ENCODE measurements around the gene CCDC150.
"Not testable (repeated sequence)": the region's sequence is repeated elsewhere in the genome, so short reads cannot be mapped to it uniquely, and the experiment has no call there.

The CCDC150 gene

DNA sequence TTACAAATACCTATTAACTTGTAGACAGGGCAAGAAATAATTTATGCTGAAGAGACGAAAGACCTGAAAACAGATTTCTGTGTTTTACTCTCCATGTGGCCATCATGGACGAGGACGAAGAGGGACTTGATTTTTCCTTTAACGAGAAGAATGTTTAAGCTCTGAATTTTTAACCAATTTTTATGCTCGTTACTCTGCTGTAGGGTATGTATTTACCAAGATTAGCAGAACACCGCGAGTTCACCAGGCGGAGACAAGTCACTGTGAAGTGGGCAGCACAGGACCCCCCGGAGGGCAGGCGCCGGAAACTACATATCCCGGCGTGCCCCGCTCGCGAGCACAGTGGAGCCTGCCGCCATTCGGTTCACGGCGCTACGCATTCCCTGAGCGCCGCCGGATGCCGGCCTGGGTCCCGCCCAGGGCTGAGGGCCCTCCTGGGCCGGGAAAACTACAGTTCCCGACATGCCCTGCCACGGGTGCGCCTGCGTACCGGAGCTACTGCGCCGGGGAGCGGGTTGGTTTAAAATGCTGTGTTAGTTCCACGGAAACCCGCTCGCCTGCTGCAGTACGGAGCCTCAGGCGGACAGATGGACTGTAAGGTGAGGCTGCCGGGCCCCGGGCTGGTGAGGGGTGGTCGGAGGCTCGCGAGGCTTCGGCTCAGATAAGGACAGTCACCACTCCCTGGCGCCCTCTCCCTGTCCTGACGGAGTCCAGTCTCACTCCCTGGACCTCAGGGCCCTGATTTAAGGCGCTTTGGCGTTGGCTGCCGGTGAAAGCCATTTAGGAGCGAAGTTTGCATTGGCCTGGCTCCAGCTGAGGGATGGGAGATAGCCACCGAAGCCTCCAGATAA lies at the start of gene CCDC150:
CCDC150 (plus strand) TSS at position 536 of the 851 bp plus-strand sequence; CDS start at position 588, 52 bp downstream.
- DNase-seq (ENCODE audit: low read depth in 1 of 2, low spot score in 1 of 2) = peak; percentile 83 to 88

DNA sequence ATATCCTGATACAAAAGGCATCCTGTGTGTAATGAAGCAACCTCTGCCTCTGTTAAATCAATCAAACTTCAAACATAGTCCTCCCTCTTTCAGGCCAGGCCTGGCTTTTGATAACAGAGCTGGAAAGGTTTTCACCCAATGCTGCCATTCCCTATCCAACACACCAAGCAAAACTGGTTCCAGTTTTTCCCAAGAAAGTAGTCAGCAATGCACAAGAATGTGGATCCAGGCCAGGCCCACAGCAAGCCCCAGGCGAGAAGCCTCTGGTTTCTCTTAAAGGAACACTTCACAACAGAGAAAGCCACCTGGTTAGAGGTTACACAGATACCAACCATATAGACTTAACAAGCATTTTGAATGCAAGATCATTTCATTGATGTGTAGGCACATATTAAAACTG lies 49.2 kb upstream of the CCDC150 start:
- DNase-seq (ENCODE audit: low read depth in 1 of 2, low spot score in 1 of 2) = no peak

DNA sequence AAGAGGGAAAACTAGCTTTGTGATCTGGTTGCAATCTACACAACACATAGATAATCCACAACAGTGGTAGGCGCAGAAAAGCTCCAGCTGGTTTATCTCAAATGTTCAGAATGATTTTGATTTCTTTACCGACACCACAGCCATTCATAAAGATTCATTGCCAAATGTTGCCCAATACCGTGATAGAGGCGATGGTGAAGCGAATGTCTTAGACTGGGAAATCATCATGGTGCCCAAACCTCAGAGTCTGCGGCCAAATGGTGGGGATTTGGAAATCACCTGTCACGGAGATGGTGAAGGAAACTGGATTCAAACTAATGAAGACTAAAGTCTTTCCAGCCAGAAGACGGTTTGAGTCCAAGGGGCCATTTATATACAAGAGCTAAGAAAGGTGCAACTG lies 48.5 kb upstream of the CCDC150 start:
- no peak for DNase-seq (ENCODE audit: low read depth in 1 of 2, low spot score in 1 of 2)

DNA sequence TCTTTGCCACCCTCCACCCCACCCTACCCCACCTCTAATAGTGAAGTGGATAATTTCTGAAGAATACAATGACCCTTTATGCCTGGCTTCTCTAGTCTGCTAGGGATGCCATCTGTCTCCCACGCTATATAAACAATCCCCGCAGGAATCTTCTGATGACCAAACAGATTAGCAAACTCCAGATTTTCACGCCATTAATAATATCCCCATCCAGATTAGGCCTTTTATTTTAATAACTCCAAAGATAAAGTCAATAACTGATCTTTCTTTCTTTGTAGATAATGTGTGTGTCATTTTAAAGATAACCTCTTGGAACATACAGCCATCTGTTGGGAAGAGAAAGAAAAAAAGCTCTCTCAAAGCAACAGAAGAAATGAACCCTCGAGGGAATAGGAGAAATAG lies 47.9 kb upstream of the CCDC150 start:
- no peak for DNase-seq (ENCODE audit: low read depth in 1 of 2, low spot score in 1 of 2)

DNA sequence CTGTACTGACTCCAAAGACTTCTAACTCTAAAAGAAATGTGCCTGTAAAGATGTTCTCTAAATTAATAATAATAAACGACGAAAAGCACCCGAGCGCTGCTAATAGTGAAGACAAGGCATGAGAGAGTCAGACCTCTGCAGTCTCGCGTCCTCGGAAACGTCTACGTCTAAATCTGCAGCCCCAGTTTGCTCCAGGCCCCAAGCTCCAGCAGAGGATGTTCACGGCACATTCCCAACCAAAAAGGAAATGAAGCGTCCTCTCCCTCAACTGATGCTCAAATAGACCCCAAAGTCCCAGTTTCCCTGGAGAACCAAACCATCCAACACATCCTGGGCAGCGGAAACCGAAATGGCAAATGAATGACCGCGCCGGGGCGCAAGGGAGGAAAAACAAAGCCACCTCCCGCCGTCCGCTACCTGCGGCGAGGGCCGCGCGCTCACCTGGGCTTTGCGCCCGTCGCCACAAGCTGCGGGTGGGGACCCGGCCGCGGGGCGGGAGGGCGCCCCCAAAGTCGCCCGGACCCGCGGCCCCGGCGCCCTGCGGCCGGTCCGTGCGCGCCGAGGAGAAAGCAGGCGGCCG lies 47.1 kb upstream of the CCDC150 start:
- no peak for DNase-seq (ENCODE audit: low read depth in 1 of 2, low spot score in 1 of 2)

DNA sequence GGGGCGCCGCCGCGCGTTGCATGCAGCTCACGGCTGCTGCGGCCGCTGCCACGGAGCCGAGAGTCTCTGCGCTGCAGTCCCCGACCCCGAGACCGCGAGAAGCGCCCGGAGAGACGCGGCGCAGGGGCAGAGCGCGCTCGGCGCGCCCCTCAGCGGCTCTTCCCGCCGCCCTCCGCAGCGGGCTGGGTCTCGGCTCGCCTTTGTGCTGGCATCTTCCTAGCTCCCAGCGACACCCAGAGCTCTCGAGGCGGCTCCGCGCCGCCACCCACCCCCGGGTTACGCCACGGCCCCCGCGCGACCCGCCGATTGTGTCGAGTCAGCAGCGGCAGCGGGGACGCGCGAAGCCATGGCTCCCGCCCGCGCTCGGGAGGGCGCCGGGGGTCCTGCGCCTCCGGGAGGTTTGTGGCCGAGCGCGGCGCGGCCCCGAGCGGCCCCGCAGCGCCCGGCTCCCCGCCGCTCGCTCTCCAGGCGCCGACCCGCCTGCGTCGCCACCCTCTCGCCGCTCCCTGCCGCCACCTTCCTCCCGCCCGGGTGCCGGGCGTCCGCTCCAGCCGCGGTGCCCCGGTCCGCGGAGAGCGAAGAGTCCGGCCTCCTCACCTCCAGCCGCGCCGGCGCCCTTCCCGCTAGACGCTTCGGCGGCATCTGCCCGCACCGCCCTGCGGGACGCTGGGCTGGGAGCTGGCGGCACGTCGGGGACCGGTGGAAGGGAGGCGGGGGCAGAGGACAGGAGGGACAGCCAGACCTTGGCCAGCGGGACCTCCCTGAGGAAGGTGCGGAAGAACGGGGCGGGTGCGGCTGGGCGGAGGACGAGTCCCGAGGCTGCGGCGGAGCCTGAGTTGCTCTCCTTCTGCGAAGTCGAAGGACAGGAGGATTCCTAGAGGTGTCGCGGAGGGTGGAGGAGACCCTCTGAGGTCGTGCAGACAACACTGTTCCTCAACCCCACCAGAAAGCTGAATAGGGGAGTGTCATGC lies 46.3 kb upstream of the CCDC150 start, which contains the start of gene HECW2:
HECW2 (minus strand) TSS at position 644 of the 971 bp plus-strand sequence.
- DNase-seq (ENCODE audit: low read depth in 1 of 2, low spot score in 1 of 2) = no peak

DNA sequence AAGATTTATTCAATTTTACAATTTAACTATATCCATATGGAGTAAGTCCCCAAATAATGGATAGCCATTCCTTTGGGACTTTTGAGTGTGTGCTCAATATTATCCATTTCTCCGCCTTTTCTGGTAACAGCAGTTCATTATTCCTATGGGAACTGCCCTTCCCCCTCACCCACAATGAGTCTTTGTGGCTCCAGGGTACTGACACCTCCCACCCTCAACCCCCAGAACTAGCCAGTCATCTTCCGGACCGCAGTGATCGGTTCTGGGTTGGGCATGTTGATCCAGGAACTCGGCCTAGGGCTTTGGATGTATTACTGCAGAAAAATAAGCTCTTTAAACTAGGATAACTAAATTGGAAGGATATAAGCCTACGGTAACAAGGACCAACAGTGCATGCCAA lies 45.4 kb upstream of the CCDC150 start:
- DNase-seq (ENCODE audit: low read depth in 1 of 2, low spot score in 1 of 2) = no peak

DNA sequence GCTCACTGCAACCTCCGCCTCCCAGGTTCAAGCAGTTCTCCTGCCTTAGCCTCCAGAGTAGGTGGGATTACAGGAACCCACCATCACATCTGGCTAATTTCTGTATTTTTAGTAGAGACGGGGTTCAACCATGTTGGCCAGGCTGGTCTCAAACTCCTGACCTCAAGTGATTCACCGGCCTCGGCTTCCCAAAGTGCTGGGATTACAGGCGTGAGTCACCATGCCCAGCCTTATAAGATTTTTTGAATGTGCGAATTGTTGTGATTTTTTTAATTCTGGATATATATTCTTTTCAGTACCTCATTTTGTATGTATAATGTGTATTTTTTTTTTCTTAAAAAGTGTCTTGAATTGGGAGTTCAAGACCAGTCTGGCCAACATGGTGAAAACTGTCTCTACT lies 42.0 kb upstream of the CCDC150 start:
- DNase-seq (ENCODE audit: low read depth in 1 of 2, low spot score in 1 of 2) = no peak

DNA sequence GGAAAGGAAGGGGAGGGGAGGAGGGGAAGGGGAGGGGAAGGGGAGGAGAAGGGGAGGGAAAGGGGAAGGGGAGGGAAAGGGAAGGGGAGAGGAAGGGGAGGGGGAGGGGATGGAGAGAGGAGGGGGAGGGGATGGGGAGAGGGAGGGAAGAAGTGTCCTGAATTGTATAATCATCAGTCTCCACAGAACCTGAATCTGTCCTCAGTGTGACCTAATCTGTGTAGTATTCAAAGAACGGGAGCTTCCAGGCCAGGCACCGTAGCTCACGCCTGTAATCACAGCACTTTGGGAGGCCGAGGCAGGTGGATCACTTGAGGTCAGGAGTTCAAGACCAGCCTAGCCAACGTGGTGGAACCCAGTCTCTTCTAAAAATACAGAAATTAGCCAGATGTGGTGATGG lies 41.1 kb upstream of the CCDC150 start:
- DNase-seq (ENCODE audit: low read depth in 1 of 2, low spot score in 1 of 2) = no peak

DNA sequence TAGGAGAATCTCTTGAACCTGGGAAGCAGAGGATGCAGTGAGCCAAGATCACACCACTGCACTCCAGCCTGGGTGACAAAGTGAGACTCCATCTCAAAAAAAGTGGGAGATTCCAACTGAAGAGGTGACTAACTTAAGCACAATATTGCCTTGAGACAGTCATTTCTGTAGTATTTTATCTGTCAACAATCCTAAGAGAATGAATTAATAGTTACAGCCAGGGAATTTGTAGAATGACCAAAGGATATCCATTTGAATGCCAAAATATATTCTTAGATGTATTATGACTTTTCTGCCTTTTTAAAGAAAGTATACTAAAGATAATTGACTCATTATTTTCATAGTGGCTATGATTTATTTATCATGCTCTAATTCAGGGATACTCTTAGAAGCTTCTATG lies 40.7 kb upstream of the CCDC150 start:
- DNase-seq (ENCODE audit: low read depth in 1 of 2, low spot score in 1 of 2) = no peak

DNA sequence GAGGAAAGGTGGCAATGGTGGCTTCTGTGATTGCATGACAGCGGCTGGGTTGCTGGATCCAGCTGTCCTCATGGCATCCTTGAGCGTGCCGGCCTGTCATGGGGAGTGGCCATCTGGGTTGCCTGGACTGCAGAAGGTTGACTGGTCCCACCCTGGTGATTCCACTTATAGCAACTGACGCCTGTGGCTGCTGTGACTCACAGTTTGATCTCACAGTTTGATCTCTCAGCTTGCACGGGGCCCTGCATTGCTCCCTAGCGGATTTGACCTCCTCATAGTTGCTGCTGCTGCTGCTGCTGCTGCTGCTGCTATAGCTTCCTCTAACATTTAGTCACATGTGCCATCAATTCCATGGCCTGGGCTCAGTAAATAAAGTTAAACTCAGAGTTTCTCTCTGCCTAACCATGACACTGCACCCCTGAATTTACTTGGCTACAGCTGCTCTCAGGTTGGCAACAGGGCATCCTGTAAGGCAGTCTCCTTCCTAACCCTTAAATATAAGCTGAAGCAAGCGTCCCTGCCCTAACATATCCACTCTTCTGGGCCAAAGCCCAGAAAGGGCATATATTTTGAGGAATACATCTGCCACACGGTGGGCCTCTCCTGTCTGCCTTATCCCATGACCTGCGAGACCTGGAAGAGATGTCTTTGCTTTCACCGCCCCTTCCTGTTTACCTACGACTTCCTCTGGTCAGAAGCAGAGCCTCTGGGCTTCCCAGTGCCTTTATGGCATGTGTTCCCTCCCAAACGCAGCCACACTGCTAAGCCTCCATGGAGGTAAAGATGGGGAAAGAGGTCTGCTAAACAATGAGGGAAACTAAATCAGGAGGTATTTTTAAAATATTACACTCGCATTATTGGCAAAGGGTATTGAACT lies 37.8 kb upstream of the CCDC150 start:
- DNase-seq (ENCODE audit: low read depth in 1 of 2, low spot score in 1 of 2) = no peak

DNA sequence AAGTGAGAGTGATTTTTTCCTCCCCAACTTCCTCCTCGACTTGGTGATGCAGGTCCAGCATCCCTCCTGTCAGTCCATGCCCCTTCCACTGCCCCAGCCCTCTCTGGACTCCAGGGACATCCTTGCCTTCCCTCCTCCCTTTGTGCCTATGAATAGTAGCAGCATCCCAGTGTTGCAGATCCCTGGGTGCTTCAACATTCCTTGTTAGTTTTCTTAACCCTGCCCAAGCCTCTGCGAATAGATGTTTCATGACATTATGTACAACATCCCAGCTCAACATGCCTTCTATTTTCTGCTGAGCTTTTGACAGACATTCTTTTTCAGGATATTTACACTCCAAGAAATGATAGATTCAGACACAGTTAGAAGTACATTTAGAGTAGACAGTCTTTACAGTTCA lies 35.3 kb upstream of the CCDC150 start:
- no peak for DNase-seq (ENCODE audit: low read depth in 1 of 2, low spot score in 1 of 2)

DNA sequence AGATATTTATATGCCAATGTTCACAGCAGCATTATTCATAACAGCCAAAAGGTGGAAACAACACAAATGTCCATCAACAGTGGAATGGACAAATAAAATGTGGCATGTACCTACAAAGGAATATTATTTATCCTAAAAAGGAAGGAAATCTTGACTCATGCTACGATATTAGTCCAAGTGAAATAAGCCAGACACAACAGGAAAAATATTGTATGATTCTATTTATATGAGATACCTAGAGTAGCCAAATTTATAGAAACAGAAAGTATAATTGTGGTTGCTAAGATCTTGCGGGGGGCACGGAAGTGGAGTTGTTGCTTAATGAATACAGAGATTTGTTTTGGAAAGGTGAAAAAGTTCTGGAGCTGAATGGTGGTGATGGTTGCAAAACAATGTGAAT lies 33.0 kb upstream of the CCDC150 start:
- DNase-seq (ENCODE audit: low read depth in 1 of 2, low spot score in 1 of 2) = no peak

DNA sequence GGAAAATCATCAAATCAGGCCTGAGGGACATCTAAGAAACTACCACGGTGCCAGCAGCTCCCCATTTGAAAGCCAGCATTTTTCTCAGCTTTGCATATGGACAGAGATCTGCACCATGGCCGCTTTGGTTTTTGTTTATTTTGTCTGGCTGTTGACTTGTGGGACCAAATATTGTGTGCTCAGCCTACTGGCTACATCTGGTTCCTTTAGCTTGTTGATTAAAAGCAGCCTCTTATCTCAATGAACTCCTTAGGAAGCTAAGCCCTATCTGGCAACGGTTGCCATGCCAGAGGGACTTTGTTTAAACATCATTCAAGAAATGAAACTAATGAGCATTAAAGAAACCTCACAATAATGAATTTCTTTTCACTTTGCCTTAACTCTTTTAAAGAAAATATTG lies 32.4 kb upstream of the CCDC150 start:
- no peak for DNase-seq (ENCODE audit: low read depth in 1 of 2, low spot score in 1 of 2)

DNA sequence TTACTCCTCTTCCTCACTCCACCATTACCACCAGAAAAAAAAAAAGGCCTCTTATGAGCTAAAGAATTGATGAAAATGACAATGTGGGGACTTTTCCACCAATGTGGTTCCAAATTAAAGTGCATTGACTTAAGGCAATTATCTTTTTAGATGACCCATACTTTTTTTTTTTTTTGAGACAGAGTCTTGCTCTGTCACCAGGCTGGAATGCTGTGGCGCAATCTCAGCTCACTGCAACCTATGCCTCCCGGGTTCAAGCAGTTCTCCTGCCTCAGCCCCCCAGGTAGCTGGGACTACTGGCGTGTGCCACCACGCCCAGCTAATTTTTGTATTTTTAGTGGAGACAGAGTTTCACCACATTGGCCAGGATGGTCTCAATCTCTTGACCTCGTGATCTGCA lies 31.6 kb upstream of the CCDC150 start:
- DNase-seq (ENCODE audit: low read depth in 1 of 2, low spot score in 1 of 2) = not testable (repeated sequence)

DNA sequence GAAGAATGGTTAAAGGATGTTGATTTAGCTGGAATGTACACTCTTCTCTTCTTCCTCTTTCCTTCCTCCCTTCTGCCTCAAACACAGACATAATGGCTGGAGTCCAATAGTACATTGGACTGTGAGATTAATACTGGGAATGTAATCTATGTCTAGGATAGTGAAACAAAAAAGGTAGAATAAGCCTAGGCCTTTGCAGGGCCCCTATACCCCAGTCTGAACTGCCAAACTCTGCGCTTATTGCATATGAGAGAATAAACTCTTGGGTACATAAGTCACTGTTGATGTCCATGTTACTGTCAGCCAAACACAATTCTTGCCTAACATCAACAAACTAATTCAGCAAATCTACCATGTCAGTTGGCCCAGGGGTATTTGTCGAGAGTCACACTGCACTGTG lies 29.7 kb upstream of the CCDC150 start:
- no peak for DNase-seq (ENCODE audit: low read depth in 1 of 2, low spot score in 1 of 2)

DNA sequence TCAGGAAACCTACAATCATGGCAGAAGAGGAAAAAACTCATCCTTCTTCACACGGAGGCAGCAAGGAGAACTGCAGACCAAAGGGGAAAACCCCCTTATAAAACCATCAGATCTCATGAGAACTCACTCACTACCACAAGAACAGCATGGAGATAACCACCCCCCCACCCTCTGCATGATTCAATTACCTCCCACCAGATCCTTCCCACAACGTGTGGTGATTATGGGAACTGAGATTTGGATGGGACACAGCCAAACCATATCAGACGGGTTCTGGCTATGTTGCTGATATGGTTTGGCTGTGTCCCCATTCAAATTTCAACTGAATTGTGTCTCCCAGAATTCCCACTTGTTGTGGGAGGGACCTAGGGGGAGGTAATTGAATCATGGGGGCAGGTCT lies 28.7 kb upstream of the CCDC150 start:
- DNase-seq (ENCODE audit: low read depth in 1 of 2, low spot score in 1 of 2) = no peak

DNA sequence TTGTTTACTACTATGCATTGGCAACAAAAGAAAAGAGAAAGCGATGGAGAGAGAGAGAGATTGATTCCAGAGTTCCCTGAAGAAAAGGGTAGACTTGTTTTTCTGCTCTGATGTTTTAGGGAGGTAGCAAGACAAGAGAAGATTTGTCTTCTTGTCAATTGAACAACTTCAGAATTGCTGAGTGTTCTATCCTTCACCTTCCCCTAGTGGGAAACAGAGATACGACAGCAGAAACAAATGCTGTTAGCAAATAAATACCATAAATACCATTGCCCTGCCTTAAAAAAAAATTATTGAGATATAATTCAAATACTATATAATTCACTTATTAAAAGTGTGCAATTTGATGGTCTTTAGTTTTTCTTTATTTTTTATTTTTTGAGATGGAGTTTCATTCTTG lies 26.2 kb upstream of the CCDC150 start:
- DNase-seq (ENCODE audit: low read depth in 1 of 2, low spot score in 1 of 2) = no peak

DNA sequence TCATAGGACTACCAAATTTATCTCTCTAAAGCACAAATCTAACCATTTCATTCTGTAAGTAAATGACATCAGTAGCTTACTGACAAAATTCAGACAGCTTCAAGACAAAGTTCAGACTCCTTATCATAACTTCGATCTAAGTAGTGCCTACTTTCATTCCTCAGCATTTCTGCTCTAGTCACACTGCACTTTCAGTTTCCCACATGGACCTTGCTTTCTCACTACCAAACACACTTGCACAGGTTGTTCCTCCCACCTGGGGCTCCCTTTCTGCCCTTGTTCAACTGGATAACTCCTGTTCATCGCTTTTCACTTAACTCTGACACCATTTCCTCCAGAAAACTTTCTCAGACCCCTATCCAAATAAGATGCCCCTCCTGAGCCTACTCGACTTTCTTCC lies 22.1 kb upstream of the CCDC150 start:
- no peak for DNase-seq (ENCODE audit: low read depth in 1 of 2, low spot score in 1 of 2)

DNA sequence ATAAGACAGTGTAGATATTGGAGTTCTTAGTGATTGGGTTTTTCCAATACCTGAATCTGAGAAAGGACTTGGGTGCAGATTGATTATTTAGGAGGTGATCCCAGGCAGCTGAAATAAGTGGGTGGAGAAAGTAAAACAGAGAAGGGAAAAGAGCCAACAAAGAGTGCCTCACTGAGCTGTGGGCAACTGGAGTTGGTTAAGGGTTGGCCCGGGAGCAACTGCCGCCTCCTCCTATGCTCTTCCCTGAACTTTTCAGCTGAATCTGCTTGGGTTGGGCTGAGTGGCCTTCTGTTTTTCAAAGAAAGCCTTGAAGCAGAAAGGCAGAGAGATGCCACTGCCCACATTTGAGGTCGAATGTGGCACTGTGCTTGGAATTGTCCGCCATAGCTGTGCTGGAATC lies 20.9 kb upstream of the CCDC150 start:
- DNase-seq (ENCODE audit: low read depth in 1 of 2, low spot score in 1 of 2) = no peak

DNA sequence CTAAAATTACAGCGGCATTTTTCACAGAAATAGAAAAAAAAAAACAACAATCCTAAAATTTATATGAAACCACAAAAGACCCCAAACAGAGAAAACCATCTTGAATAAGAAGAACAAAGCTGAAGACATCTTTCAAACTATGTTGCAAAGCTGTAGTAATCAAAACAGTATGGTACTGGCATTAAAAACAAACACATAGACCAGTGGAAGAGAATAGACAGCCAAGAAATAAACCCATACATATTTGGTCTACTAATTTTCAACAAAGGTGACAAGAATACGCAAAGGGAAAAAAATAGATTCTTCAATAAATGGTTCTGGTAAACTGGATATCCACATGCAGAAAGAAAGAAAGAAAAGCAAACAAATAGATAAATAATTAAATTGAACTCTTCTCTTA lies 9.0 kb upstream of the CCDC150 start:
- no peak for DNase-seq (ENCODE audit: low read depth in 1 of 2, low spot score in 1 of 2)

Measured in activated T-helper 1 cell treated with anti-CD3 and anti-CD28 coated beads, Interleukin-2, amount 50 U/mL, for 16 hours (primary cell).